Glomerular visceral epithelial cell (primary cell): ENCODE data around the gene HS6ST3.
A peak's percentile ranks its signal among the peaks of the same experiment; 100 is the strongest.
"Not testable (repeated sequence)": the region's sequence is repeated elsewhere in the genome, so short reads cannot be mapped to it uniquely, and the experiment has no call there.

Experiments used
- DNase-seq: peaks from one replicate; pipeline ENCODE4 v3.0.0-alpha.2; 2016; ENCODE audit errors: extremely low spot score

The HS6ST3 gene

DNA sequence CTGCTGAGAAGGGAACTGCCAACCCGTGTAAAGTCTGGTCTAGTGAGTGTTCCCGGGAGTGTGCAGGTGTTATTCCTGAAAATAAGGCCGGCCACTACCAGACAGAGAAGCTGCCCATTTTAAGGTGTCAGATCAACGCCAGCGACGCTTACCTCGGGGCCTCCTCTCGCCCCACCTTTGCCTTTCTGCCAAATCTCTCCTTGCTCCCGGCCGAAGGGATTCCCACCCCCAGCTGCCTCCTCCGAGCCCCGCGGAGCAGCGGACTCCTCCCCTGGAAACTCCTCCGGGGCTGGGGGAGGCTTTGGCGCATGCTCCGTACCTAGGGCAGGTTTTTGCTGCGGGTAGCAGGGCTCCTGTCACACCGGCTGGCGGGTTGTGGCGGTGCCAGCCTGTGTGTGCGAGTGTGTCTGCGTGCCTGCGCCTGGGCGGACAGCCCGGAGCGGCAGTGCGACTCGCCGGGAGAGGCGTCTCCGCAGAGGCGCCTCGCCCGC, at the start of gene HS6ST3:
HS6ST3 (plus strand) TSS at position 359 of the 491 bp plus-strand sequence.
- DNase-seq: peak; percentile 21

DNA sequence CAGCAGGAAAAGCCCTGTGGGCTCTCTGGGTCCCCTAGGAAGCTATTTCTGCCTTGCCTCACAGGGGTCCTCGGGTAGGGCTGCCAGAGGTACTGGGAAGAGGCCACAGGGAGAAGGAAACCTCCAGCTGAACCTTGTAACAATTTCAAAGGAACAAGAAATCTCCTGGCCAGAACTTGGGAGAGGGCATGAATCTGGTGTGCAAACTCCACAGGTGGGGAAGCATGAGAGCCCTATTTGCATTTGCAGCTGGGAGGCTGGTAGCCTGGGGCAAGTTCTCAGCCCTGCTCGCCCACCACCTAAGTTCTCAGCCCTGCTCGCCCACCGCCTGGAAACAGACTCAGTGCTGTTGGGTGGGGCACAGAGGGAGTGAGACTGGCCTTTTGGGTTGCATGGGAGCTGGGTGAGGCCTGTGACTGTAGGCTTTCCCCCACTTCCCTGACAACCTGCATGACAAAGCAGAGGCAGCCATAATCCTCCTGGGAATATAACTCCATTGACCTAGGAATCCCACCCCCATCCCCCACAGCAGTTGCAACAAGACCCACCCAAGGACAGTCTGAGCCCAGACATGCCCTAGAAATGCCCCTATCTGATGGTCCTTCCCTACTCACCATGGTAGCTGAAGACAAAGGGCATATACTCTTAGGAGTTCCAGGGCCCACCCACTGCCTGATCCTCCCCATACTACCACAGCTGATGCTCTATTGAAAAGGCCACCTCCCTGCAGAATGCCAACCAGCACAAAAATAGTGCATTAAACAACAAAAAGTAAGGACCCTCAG, 48.4 kb upstream of the HS6ST3 start:
- DNase-seq: no peak

DNA sequence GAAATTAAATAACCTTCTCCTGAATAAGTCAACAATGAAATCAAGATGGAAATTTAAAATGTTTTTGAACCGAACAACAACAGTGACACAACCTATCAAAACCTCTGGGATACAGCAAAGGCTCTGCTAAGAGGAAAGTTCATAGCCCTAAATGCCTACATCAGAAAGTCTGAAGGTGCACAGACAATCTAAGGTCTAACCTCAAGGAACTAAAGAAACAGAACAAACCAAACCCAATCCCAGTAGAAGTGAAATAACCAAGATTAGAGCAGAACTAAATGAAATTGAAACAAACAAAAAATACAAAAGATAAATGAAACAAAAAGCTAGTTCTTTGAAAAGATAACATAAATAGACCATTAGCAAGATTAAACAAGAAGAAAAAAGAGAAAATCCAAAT, 45.7 kb upstream of the HS6ST3 start:
- no peak for DNase-seq

DNA sequence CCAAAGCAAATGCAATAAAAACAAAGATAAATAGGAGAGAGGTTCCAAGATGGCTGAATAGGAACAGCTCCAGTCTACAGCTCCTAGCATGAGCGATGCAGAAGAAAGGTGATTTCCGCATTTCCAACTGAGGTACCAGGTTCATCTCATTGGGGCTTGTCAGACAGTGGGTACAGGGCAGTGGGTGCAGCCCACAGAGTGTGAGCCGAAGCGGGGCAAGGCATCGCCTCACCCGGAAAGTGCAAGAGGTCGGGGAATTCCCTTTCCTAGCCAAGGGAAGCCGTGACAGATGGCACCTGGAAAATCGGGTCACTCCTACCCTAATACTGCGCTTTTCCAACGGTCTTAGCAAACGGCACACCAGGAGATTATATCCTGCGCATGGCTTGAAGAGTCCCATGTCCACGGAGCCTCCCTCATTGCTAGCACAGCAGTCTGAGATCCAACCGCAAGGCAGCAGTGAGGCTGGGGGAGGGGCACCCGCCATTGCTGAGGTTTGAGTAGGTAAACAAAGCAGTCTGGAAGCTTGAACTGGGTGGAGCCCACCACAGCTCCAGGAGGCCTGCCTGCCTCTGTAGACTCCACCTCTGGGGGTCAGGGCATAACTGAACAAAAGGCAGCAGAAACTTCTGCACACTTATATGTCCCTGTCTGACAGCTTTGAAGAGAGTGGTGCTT, 43.3 kb upstream of the HS6ST3 start:
- not testable (repeated sequence) for DNase-seq

DNA sequence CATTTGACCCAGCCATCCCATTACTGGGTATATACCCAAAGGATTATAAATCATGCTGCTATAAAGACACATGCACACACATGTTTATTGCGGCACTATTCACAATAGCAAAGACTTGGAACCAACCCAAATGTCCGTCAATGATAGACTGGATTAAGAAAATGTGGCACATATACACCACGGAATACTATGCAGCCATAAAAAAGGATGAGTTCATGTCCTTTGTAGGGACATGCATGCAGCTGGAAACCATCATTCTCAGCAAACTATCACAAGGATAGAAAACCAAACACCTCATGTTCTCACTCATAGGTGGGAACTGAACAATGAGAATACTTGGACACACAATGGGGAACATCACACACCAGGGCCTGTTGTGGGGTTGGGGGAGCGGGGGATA, 39.0 kb upstream of the HS6ST3 start:
- DNase-seq: not testable (repeated sequence)

DNA sequence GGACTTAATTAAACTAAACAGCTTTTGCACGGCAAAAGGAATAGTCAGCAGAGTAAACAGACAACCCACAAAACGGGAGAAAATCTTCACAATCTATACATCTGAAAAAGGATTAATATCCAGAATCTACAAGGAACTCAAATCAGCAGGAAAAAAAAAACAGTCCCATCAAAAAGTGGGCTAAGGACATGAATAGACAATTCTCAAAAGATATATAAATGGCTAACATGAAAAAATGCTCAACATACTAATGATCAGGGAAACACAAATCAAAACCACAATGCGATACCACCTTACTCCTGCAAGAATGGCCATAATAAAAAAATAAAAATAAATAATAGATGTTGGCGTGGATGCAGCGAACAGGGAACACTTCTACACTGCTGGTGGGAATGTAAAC, 38.4 kb upstream of the HS6ST3 start:
- not testable (repeated sequence) for DNase-seq

DNA sequence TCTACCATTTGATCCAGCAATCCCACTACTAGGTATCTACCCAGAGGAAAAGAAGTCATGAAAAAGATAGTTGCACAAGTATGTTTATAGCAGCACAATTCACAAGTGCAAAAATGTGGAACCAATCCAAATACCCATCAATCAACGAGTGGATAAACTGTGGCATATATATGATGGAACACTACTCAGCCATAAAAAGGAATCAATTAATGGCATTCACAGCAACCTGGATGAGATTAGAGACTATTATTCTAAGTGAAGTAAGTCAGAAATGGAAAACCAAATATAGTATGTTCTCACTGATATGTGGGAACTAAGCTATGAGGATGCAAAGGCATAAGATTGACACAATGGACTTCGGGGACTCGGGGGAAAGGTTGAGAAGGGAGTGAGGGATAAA, 38.0 kb upstream of the HS6ST3 start:
- DNase-seq: not testable (repeated sequence)

DNA sequence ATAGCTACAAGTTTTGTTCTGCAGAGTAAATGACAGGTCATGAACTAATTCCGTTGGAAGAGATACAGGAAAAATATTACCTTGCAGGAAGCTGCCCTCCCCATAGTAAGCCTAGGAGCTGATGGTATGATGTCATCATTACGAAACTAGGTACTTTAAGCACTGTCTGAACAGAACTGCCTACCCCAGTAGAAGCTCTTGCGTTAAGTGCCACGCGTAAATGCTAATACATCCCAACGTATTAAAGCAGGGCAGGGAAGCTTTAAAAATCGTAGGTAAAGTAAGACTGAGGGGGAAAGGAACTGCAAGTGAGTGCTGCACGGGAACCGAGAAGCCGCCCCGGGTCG, 37.3 kb upstream of the HS6ST3 start:
- peak; percentile 44 for DNase-seq

DNA sequence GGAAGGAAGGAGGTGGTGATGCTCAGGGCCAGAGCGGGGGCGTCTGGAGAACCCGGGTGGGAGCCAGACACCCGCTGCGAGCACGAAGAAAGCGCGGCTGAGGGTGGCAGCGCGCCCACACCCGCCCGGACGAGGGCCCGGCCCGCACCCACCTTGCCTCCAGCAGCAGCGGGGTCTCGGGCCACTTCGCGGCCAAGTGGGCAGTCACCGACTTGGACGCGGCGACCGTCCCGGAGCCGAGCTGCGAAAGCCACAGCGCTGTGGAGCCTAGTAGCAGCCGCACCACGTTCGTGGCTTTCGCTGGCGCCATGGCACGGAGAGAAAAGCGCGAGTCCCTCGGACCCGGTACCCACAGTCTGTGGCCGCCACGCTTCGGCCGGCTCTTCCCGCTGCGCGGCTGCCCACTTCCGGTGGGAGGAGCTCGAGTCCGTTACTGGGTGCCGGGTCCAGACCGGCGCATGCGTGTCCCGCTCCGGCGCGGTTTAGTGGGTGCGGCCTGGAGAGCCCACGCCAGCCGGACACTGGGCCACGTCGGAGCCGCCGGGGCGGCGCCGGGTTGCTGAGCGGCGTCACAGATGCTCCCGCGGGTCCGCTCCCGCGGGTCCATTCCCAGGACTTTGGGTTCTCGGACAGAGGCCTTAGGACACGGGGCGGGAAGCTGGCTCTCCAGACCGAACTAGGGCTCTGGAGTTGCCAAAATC, 36.8 kb upstream of the HS6ST3 start, which contains the start of gene UGGT2:
UGGT2 (minus strand) TSS at position 399 of the 701 bp plus-strand sequence; CDS start at position 310, 89 bp downstream.
- DNase-seq: peak; percentile 96

DNA sequence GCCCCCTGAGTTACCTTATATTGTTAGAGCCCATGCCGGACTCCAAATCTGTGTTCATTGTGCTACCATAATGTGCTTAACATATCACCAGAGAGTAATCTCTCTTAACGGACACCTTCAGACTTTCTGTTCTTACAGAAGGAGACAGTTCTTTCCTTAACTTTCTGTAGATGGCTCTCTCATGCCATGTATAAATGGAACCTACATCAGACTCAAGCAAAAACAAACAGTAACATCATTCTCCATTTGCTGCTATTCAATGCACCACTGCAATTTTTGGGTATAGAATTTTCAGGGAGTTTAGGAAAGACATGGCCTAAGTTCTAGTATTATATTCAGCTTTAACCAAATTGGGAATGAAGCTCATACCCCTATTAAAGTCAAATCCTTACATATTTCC, 24.1 kb upstream of the HS6ST3 start:
- no peak for DNase-seq

DNA sequence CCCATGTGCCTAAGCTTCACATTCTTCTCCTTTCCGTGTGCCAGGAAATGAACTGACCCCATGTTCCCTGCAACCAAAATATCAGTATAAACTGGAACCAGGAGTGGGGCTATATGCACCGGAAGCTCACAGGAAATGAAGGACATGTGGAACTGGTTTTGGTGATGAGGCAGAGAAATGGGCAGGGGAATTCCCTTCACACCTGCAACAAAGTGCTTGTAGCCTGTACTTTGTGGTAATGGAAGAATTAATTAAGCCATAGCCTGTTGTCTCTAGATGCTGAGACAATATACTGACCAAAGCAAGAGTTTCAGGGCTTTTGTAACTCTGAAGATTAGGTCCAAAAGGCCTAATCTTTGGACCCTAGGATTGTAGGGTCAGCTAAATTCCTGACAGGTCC, 21.2 kb upstream of the HS6ST3 start:
- DNase-seq: no peak

DNA sequence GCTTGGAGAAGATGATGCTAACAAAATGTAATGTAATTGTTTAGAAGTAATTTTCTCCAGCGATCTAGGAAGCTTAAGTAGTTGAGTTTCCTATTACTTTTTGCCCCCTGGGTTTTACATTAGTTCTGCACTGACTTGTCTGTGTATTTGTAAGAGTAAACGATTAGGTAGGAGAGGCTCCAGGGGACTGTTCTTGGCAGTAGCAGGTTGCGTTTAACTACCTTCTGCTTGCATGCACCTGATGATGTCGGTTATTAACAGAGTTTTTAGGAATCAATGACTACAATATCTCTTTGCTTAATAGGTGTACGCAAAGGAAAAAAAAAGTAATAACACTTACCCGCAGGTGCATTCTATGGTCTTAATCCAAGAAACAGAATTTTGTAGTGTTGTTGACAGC, 18.4 kb upstream of the HS6ST3 start:
- DNase-seq: no peak

DNA sequence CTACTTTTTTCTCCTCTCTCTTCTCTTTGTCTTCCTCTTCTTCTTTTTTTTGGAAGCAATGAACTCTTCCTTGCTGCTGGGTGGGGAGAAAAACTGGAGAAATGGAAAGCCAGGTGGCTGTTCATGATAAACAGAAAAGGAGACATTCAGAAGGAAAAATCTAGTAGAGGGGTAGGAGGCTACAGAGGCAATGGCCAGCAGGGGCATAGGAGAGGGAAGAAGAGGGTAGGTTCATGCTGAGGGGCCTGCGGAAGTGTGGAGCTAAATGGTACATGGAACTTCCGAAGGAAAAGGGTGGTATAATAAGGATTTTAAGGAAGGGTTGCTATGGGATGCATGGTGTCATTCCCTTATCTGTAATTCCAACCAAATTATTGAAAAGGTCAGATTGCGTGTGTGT, 17.5 kb upstream of the HS6ST3 start:
- no peak for DNase-seq

DNA sequence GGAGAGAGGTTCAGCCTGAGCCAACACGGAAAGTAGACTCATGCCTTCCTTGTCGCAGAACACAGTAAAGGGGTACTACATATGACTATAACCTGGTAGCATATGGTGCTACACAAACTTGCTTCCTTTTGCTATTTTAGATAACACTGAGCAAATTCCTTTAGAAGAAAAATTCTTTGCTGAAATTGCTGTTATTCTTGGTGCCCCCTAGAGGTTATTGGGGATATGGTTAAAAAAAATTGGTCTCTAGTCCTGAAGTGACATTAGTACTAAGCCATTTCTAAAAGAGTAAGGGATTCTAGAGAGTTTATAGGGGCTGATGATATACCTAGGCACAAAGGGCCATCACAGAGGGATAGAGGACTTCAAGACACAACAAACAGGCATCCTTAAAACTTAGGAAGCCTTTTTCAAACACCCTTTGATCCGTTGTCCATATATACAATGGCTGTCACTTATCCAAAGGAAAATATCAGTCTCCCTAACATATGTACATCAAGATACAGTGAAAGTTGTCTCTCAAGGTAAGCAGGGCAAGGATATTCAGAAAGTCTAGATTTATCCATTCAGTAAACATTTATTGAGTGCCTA, 13.9 kb upstream of the HS6ST3 start:
- peak; percentile 11 for DNase-seq

DNA sequence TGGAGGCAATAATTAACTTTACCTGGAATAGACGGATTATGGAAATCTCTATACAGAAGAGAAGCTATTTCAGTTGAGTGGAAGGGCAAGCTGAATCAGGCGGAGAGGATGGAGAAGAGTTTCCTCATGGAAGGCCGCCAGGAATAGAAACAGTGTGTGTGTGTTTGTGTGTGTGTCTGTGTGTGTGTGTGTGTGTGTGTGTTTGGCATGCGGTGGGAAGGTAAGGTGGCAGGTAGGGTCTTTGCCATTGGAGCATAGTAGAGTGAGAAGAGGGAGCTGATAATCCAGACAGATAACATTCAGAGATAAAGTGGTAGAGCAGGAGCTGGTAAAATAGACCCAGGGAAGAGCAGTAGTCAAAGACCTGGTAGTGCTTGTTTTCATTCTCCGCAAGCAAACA, 9.2 kb upstream of the HS6ST3 start:
- DNase-seq: no peak

DNA sequence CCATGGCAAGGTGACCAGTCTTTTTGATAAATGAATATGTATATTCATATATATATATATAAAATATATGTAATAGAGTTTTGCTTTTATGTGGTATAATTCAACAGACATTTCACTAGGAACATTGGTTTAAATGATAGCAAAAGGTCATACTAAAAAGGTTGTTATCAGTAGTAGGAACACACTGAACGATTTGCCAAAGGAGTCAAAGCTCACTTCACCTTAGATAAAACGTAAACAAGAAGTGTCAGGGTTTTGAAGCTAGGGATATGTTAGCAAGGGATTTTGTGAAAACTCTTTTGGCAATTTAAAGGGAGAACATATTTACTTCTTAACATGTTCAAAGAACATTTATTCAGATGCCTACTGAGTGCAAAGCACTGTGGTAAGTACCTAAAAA, 8.0 kb upstream of the HS6ST3 start:
- no peak for DNase-seq

DNA sequence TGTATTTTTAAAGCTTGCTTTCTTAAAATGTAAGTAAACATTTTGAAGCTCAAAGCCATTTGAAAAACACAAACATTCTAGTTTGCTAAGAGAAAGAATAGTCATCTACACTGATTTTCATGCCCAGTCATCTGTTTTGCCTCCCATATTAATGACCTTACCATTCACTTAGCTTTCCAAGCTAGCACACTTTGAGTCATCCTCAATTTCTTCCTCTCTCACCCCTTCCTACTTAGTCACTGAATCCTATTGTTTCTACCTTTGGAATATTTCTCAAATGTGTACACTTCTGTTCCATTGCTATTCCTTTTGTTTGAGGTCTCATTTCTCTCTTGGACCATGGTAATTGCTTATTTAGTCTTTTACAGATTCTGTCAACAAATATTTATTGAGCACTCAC, 7.3 kb upstream of the HS6ST3 start:
- no peak for DNase-seq

DNA sequence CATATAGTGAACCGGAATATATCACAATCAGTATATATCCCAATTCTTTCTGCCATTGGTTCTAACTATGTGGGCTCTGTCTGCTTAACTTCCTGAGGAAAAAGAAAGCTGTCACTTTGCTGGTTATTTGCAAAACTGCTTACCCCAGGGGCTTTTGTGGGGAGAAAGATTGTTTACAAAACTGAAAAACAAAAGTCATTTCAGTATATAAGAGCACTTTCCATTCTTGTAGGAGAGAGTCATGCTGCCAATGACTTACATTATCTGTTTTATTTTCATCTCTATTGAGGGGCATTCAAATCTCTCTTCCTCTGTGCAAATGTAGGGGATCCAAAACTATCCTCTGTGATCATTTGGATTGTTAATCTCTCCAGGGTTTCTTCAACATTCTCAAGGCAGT, 3.2 kb upstream of the HS6ST3 start:
- no peak for DNase-seq

DNA sequence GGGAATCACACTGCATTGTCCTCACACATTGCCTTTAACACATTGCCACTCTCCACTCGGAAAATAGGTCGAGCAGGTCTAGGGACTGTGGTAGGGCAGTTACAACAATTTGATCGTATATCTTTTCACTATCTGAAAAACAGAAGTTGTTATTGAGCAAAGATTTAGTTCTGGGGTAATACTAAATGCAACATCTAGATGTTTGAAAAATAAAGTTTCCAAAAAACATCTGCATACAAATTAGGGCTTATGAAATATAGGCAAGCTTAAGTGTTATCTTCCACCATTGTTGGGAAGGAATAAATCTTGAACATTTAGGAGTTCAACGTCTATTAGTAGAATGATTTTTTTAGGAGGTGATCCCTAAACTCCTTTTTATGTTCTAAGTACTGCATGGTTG, 768 bp upstream of the HS6ST3 start:
- DNase-seq: no peak

DNA sequence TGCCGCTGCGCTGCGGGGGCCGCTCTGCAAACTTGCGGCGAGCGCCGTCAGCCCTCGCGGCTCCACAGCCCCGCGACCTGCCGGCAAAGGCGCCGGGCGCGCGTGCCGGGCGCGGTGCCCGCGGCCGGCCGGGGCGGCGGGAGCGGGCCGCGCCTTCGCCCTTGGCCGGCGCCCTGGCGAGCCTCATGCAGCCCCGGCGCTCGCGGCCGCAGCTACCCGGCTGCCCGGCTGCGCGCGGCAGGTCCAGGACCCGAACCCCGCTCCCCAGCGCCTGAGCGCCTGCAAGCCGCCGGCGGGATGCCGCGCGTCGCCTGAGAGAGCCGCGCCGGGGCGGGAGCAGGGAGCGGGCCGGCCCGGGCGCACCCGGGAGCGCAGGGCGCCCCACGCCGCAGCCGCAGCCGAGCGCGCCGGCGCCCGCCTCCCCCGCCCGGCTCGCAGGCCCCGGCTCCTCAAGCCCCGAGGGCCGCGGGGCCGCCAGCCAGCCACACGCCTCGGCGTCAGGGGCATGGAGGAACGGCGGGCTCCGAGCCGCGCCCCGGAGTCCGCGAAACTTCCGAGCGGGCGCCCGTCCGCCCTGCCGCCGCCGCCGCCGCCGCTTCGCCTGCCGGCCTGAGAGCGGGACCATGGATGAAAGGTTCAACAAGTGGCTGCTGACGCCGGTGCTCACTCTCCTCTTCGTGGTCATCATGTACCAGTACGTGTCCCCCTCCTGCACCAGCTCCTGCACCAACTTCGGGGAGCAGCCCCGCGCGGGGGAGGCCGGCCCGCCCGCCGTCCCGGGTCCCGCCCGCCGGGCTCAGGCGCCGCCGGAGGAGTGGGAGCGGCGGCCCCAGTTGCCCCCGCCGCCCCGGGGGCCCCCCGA, 564 bp downstream of the HS6ST3 start:
- peak; percentile 8 for DNase-seq
